Stimulated activated CD8-positive, alpha-beta memory T cell treated with anti-CD3 and anti-CD28 coated beads, Interleukin-12 subunit alpha, Interleukin-12 subunit beta, amount 100 ng/mL, for 4 hours (primary cell): ENCODE results near the gene PCDHGA10.
"Not testable (repeated sequence)": the region's sequence is repeated elsewhere in the genome, so short reads cannot be mapped to it uniquely, and the experiment has no call there.

ENCODE experiments used
- DNase-seq: peaks from one replicate; pipeline ENCODE4 v3.0.0-alpha.2; 2020; ENCODE audit warnings: low read depth

The PCDHGA10 gene

DNA sequence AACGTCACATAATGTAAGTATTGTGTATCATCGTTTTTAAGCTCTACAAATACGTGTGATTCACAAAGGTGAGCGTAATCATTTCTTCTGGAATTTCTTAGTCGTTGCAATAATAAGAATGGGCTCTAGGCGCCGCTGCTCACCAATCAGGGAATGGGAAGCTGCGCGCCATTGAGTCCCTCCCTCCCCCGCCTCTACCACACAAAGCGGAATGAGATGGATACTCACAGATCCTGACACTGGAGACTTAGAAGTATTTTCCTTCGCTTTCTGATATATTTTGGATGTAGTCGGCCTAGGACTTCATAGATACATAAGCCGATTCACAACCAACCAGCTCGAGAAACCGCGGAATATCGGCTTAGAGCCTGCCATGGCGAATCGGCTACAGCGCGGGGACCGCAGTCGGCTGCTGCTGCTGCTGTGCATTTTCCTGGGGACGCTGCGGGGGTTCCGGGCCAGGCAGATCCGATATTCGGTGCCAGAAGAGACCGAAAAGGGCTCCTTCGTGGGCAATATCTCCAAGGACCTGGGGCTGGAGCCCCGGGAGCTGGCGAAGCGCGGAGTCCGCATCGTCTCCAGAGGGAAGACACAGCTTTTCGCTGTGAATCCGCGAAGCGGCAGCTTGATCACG is 8.2 kb downstream of the PCDHGA10 start, which contains the start of gene PCDHGA11:
TSS of gene PCDHGA11 (plus strand) at position 197 of the 634 bp plus-strand sequence. CDS start at position 374, 177 bp downstream.
- no peak for DNase-seq

DNA sequence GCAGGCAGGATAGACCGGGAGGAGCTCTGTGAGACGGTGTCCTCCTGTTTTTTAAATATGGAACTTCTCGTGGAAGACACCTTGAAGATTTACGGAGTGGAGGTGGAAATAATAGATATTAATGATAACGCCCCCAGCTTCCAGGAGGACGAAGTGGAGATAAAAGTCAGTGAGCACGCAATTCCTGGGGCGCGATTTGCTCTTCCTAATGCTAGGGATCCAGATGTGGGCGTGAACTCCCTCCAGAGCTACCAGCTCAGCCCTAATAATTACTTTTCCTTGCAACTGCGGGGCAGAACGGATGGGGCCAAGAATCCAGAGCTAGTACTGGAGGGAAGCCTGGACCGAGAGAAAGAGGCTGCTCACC is 8.7 kb downstream of the PCDHGA10 start:
- DNase-seq = no peak

DNA sequence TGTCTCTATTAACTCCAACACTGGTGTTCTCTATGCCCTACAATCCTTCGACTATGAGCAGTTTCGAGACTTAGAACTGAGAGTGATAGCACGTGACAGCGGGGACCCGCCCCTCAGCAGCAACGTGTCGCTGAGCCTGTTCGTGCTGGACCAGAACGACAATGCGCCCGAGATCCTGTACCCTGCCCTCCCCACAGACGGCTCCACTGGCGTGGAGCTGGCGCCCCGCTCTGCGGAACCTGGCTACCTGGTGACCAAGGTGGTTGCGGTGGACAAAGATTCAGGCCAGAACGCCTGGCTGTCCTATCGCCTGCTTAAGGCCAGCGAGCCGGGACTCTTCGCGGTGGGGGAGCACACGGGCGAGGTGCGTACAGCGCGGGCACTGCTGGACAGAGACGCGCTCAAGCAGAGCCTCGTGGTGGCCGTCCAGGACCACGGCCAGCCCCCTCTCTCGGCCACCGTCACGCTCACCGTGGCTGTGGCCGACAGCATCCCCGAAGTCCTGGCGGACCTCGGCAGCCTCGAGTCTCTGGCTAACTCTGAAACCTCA is 10.0 kb downstream of the PCDHGA10 start:
- DNase-seq = no peak

DNA sequence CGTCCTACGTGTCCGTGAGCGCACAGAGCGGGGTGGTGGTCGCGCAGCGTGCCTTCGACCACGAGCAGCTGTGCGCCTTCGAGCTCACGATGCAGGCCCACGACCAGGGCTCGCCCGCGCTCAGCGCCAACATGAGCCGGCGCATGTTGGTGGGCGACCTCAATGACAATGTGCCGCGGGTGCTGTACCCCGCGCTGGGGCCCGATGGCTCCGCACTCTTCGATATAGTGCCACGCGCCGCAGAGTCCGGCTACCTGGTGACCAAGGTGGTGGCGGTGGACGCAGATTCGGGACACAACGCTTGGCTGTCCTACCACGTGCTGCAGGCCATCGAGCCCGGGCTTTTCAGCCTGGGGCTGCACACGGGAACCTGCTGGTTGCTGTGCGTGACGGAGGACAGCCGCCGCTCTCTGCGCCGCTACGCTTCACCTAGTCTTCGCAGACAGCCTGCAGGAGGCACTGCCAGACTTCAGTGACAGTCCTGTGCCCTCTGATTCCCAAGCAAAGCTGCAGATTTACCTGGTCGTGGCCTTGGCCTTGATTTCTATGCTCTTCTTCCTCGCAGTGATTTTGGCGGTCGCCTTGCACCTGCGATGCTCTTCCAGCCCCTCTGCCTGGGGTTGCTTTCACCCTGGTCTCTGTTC is 15.1 kb downstream of the PCDHGA10 start:
- no peak for DNase-seq

DNA sequence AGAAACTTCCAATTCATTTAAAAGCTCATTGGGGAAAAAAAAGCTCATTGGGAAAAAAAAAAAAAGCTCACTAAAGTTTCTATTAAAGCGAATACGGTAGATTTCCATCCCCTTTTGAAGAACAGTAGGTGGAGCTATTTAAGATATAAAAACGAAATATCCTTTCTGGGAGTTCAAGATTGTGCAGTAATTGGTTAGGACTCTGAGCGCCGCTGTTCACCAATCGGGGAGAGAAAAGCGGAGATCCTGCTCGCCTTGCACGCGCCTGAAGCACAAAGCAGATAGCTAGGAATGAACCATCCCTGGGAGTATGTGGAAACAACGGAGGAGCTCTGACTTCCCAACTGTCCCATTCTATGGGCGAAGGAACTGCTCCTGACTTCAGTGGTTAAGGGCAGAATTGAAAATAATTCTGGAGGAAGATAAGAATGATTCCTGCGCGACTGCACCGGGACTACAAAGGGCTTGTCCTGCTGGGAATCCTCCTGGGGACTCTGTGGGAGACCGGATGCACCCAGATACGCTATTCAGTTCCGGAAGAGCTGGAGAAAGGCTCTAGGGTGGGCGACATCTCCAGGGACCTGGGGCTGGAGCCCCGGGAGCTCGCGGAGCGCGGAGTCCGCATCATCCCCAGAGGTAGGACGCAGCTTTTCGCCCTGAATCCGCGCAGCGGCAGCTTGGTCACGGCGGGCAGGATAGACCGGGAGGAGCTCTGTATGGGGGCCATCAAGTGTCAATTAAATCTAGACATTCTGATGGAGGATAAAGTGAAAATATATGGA is 17.7 kb downstream of the PCDHGA10 start, which contains the start of gene PCDHGA12:
TSS of gene PCDHGA12 (plus strand) at position 176 of the 782 bp plus-strand sequence. CDS start at position 429, 253 bp downstream.
- DNase-seq = no peak

DNA sequence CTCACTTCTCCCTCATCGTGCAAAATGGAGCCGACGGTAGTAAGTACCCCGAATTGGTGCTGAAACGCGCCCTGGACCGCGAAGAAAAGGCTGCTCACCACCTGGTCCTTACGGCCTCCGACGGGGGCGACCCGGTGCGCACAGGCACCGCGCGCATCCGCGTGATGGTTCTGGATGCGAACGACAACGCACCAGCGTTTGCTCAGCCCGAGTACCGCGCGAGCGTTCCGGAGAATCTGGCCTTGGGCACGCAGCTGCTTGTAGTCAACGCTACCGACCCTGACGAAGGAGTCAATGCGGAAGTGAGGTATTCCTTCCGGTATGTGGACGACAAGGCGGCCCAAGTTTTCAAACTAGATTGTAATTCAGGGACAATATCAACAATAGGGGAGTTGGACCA is 18.5 kb downstream of the PCDHGA10 start:
- DNase-seq = no peak

DNA sequence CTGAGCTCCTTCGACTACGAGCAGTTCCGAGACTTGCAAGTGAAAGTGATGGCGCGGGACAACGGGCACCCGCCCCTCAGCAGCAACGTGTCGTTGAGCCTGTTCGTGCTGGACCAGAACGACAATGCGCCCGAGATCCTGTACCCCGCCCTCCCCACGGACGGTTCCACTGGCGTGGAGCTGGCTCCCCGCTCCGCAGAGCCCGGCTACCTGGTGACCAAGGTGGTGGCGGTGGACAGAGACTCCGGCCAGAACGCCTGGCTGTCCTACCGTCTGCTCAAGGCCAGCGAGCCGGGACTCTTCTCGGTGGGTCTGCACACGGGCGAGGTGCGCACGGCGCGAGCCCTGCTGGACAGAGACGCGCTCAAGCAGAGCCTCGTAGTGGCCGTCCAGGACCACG is 19.5 kb downstream of the PCDHGA10 start:
- DNase-seq = not testable (repeated sequence)

DNA sequence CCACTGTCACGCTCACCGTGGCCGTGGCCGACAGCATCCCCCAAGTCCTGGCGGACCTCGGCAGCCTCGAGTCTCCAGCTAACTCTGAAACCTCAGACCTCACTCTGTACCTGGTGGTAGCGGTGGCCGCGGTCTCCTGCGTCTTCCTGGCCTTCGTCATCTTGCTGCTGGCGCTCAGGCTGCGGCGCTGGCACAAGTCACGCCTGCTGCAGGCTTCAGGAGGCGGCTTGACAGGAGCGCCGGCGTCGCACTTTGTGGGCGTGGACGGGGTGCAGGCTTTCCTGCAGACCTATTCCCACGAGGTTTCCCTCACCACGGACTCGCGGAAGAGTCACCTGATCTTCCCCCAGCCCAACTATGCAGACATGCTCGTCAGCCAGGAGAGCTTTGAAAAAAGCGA is 19.9 kb downstream of the PCDHGA10 start:
- not testable (repeated sequence) for DNase-seq

DNA sequence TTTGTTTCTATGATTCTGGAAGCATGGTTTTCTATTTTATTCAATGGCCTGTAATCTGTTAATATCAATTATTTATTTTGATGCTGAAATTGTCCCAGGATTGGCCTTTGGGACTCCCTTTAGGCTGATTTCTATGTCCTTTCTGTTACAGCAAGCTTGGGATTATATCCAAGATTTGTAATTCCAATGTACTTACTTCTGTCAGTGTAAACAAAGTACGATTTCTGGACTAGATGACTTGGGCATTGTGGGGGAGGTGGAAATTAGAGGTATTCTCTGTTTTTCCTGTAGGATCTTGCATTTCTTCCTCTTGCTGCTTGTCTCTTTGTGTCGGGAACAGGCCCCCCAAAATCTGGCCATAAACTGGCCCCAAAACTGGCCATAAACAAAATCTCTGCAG is 21.2 kb downstream of the PCDHGA10 start:
- no peak for DNase-seq

DNA sequence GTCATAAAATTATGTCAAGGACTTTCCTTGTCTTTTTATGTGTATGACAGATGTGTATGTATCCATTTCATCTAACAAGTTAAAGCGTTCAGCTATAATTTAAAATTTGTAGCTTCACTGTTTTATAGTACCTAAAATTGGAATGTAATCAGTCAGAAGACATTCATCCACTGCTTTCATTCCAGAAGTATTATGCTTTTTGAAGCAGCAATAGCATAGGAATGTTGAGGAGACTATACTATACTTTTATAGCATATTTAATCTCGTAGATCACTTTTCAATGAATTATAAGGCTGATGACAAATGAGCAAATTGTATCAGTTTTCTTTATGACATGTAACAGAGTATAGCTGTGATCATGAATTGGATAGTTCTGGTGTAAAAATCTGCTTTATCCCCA is 24.4 kb downstream of the PCDHGA10 start:
- no peak for DNase-seq

DNA sequence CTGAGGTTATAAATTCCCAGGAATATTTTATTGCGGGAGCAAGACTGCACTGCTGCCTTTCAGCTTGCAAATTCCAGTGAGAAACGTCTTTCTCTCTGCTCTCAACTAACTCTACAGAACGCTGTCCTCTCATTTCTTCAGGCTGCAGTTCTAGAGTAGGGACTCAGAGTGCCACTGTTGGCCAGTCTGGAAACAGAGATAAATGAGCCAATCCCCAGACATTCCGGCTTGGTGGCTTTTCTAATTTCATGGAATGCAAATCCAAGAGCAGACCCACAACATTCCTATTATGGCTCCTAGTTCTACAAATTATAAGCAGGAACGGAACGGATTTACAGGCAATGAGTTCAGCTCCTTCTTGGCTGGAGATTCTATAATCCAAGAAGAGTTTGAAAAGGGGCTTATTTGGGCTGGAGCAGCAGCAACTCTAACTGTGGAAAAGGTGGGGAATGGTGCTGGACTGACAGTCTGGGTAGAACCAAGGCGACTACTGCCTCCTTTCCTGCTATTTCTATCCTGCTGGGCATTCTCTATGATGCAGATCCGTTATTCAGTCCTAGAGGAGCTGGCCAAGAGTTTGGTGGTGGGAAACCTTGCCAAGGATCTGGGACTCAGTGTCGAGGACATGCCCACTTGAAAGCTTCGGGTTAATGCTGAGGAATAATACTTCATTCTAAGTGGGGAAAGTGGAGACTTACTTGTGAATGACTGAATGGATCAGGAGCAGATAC is 26.8 kb downstream of the PCDHGA10 start:
- no peak for DNase-seq

DNA sequence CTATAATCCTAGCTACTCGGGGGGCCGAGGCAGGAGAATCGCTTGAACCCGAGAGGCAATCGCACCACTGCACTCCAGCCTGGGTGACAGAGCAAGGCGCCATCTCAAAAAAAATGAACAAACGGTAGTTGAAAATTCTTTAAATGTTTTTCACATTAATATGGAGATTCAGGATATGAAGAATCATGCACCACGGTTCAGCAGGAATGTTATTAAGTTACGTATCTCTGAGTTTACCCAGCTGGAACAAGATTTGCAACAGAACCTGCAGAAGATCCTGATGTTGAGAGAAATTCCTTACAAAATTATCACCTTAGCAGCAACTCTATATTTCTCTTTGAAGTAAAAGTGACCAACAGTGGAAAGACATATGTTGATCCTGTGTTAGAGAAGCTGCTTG is 27.6 kb downstream of the PCDHGA10 start:
- no peak for DNase-seq

DNA sequence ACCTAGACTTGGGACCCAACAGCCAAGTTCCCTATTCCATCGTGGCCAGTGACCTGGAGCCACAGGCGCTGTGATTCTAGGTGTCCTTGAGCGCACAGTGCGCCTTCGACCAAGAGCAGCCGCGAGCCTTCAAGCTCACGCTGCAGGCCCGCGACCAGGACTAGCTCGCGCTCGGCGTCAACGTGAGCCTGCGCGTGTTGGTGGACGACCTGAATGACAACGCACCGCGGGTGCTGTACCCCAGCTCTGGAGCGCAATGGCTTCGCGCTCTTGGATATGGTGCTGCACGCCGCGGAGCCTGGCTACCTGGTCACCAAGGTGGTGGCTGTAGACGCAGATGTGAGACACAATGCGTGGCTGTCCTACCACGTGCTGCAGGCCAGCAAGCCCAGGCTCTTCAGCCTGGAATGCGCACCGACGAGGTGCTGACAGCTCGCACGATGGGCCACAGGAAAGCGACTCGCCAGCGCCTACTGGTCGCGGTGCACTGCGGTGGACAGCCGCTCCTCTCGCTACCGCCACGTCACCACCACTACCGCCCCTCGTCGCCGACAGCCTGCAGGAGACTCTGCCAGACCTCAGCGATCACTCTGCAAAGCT is 28.9 kb downstream of the PCDHGA10 start:
- no peak for DNase-seq

DNA sequence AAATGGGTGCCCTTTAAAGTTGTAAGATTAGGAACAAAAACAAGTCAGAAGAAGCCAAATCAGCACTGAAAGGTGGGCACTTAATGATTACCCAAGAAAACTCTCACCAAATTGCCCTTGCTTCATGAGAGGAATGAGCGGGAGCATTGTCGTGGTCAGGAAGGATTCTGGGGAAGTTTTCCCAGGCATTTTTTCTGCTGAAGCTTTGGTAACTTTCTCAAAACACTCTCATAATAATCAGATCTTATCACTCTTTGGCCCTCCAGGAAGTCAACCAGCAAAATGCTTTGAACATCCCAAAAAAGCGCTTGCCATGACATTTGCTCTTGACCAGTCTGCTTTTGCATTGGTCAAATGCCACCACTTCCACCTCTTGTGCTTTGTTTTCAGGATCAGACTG is 52.6 kb downstream of the PCDHGA10 start:
- DNase-seq = no peak
